ENCODE results near the gene TMEM205. TPM values are rescaled to one million over a fixed set of nuclear protein-coding genes. Genes with fewer than 3 reads are reported as not detected.
A peak's percentile ranks its signal among the peaks of the same experiment; 100 is the strongest.

TMEM205 gene
- total RNA-seq, 4 donors from 2014 or later, result 266 to 1,029 (median 650) TPM

GRCh38 chr19:11332822-11333221, 13.2 kb downstream of the TMEM205 start:
- 95 to 98% methylated on average over 5 of the region's 5 CpGs for WGBS, 2 donors
- H3K27ac ChIP-seq, result no peak overlapping the region
- no peaks in the 10 kb centered on the region for H3K4me1 ChIP-seq
- peaks cover 27 to 55% of the 10 kb centered on the region in 2 donors for H3K36me3 ChIP-seq
- TF ChIP-seq POLR2A (IDR thresholded peaks at IDR 0.05) (no peak), CTCF (IDR thresholded peaks at IDR 0.05) (no peak)
- H3K9me3 ChIP-seq, result no peaks in the 10 kb centered on the region
- intact Hi-C loops (cut with DNase I), result no loop called here
- H3K27me3 ChIP-seq, result no peaks in the 10 kb centered on the region
- no peak for DNase-seq
- H3K4me3 ChIP-seq (replicated peaks in 1 of 3), result no peak overlapping the region

GRCh38 chr19:11331502-11331901, 14.6 kb downstream of the TMEM205 start:
- Histone ChIP-seq H3K4me3 (replicated peaks in 1 of 3) (no peak overlapping the region), H3K4me1 (no peaks in the 10 kb centered on the region), H3K27me3 (no peaks in the 10 kb centered on the region), H3K36me3 (peaks cover 27 to 62% of the 10 kb centered on the region in 2 donors), H3K27ac (no peak overlapping the region), H3K9me3 (no peaks in the 10 kb centered on the region)
- no peak for DNase-seq
- TF ChIP-seq POLR2A (IDR thresholded peaks at IDR 0.05) (no peak), CTCF (IDR thresholded peaks at IDR 0.05) (no peak)
- 85 to 88% methylated on average over 4 of the region's 4 CpGs for WGBS, 2 donors
- intact Hi-C loops (cut with DNase I), result no loop called here

- H3K27ac ChIP-seq, result no peak overlapping the region
- intact Hi-C loops (cut with DNase I), result no loop called here
- peaks cover 0 to under 1% of the 10 kb centered on the region in 2 donors for H3K4me1 ChIP-seq
- H3K4me3 ChIP-seq (replicated peaks in 1 of 3), result no peak overlapping the region
- H3K36me3 ChIP-seq, result peaks cover 20 to 49% of the 10 kb centered on the region in 2 donors
- DNase-seq, result no peak
- no peaks in the 10 kb centered on the region for H3K27me3 ChIP-seq
- no peak for TF ChIP-seq POLR2A (IDR thresholded peaks at IDR 0.05)
- no peak for TF ChIP-seq CTCF (IDR thresholded peaks at IDR 0.05)
- WGBS, 2 donors, result 81 to 93% methylated on average over 4 of the region's 4 CpGs
- no peaks in the 10 kb centered on the region for H3K9me3 ChIP-seq
Measured at GRCh38 chr19:11330127-11330526, 15.9 kb downstream of the TMEM205 start.

- peaks cover 35 to 42% of the 10 kb centered on the region in 2 donors for H3K4me1 ChIP-seq
- H3K36me3 ChIP-seq, result peaks cover 0 to 24% of the 10 kb centered on the region in 2 donors
- 94 to 97% methylated on average over 7 of the region's 7 CpGs for WGBS, 2 donors
- H3K9me3 ChIP-seq, result no peaks in the 10 kb centered on the region
- TF ChIP-seq CTCF (IDR thresholded peaks at IDR 0.05), result no peak
- no peak for TF ChIP-seq POLR2A (IDR thresholded peaks at IDR 0.05)
- no peak overlapping the region for H3K4me3 ChIP-seq (replicated peaks in 1 of 3)
- DNase-seq, result no peak
- no peak overlapping the region for H3K27ac ChIP-seq
- no peaks in the 10 kb centered on the region for H3K27me3 ChIP-seq
- intact Hi-C loops (cut with DNase I), result no loop called here
Measured at GRCh38 chr19:11325544-11325943, 20.5 kb downstream of the TMEM205 start.

GRCh38 chr19:11324748-11325389, 21.2 kb downstream of the TMEM205 start:
- Histone ChIP-seq H3K4me1 (peaks cover 35 to 42% of the 10 kb centered on the region in 2 donors), H3K36me3 (peaks cover 0 to 18% of the 10 kb centered on the region in 2 donors), H3K27me3 (no peaks in the 10 kb centered on the region), H3K27ac (peak overlapping the region; percentile 3 to 86 (median 80)), H3K4me3 (replicated peaks in 1 of 3) (no peak overlapping the region), H3K9me3 (no peaks in the 10 kb centered on the region)
- TF ChIP-seq CTCF (IDR thresholded peaks at IDR 0.05), result no peak
- WGBS, 2 donors, result 77 to 83% methylated on average over 9 to 11 of the region's 17 CpGs
- DNase-seq, result peak in 1 of 2 donors; percentile 12
- intact Hi-C loops (cut with DNase I), result no loop called here

All from thyroid gland (tissue), 4 donors.